AG10803 (cell line): ENCODE measurements around the gene ZNF275.

Experiments
- DNase-seq: peaks from one replicate; pipeline ENCODE4 v3.0.0; 2010; ENCODE audit warnings: low read depth
- H3K4me3 ChIP-seq: 2 replicates; pipeline ENCODE4 v1.5.1; 2011; ENCODE audit warnings: mild to moderate bottlenecking, low read length, control low read depth
- CTCF ChIP-seq: conservative IDR thresholded peaks from 2 replicates; pipeline ENCODE4 v1.5.1; 2011; ENCODE audit warnings: mild to moderate bottlenecking, low read length, control low read depth, inconsistent platforms

ZNF275 gene

GRCh38 chrX:153303276-153304262, 30.4 kb upstream of the ZNF275 start:
- no peak overlapping the region for H3K4me3 ChIP-seq
- TF ChIP-seq CTCF: no peak
- DNase-seq: no peak

- no peak overlapping the region for H3K4me3 ChIP-seq
- DNase-seq: no peak
- TF ChIP-seq CTCF: no peak
Measured at GRCh38 chrX:153304988-153305736, 28.8 kb upstream of the ZNF275 start.

GRCh38 chrX:153305972-153306371, 28.0 kb upstream of the ZNF275 start:
- no peak overlapping the region for H3K4me3 ChIP-seq
- DNase-seq: peak; percentile 3
- TF ChIP-seq CTCF: no peak

- no peak overlapping the region for H3K4me3 ChIP-seq
- no peak for DNase-seq
- TF ChIP-seq CTCF: no peak
Measured at GRCh38 chrX:153306527-153307115, 27.3 kb upstream of the ZNF275 start.

- peak; percentile 2 for DNase-seq
- no peak overlapping the region for H3K4me3 ChIP-seq
- no peak for TF ChIP-seq CTCF
Measured at GRCh38 chrX:153307276-153308178, 26.4 kb upstream of the ZNF275 start.

- DNase-seq: no peak
- H3K4me3 ChIP-seq: no peak overlapping the region
- TF ChIP-seq CTCF: no peak
Measured at GRCh38 chrX:153310901-153311300, 23.1 kb upstream of the ZNF275 start.
